Activated CD4-positive, CD25-positive, alpha-beta regulatory T cell treated with anti-CD3 and anti-CD28 coated beads, Interleukin-2, amount 50 U/mL, for 16 hours (primary cell): ENCODE data around the gene GALNT4.

Source experiments
- DNase-seq: peaks from one replicate; pipeline ENCODE4 v3.0.0-alpha.2; 2020; ENCODE audit warnings: low read depth, low spot score

The GALNT4 gene

DNA sequence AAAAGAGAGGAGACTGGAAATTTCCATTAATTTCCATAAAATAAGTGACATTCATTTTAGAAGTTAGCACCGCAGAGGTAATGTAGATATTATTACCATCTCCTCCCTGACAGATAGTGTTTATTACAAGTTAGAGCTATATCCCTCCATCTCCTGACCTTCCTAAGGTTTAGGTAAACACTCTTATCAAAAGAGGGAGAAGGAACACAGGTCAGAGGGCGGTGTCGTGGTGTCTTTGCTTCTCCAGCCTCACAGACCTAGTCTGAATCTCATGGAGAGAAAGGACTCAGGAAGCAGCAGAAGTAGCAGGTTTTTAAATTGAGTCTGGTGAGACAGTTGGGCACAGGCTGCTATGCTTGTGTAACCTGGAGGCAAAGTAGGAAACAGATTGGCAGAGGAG lies 12.8 kb upstream of the GALNT4 start:
- no peak for DNase-seq

DNA sequence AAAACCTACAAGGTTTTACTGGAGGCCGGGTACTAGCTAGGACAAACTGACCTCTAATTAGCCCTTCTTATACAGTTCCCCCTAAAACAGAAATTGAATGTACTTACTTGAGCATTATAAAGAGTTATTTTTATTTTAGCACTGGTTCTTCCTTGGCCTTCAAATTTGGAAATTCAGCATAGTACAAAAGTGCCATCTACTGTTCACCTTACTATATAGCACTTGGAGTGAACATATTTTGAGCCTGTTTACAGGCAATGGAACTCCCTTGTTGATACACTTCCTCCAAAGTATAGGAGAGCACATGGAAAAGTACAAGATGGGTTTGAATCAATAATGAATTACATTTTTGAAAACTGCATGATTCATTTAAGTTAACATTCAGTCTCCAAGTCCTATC lies 5.1 kb upstream of the GALNT4 start:
- no peak for DNase-seq

DNA sequence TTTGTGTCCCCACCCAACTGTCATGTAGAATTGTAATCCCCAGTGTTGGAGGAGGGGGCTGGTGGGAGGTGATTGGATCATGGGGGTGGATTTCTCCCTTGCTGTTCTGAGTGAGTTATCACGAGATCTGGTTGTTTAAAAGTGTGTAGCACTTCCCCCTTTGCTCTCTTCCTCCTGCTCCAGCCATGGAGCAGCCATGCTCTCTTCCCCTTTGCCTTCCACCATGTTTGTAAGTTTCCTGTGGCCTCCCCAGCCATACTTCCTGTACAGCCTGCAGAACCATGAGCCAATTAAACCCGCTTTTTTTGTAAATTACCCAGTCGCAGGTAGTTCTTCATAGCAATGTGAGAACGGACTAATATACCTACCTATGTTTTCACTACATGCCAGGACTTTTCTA lies 3.8 kb upstream of the GALNT4 start:
- DNase-seq, result no peak

DNA sequence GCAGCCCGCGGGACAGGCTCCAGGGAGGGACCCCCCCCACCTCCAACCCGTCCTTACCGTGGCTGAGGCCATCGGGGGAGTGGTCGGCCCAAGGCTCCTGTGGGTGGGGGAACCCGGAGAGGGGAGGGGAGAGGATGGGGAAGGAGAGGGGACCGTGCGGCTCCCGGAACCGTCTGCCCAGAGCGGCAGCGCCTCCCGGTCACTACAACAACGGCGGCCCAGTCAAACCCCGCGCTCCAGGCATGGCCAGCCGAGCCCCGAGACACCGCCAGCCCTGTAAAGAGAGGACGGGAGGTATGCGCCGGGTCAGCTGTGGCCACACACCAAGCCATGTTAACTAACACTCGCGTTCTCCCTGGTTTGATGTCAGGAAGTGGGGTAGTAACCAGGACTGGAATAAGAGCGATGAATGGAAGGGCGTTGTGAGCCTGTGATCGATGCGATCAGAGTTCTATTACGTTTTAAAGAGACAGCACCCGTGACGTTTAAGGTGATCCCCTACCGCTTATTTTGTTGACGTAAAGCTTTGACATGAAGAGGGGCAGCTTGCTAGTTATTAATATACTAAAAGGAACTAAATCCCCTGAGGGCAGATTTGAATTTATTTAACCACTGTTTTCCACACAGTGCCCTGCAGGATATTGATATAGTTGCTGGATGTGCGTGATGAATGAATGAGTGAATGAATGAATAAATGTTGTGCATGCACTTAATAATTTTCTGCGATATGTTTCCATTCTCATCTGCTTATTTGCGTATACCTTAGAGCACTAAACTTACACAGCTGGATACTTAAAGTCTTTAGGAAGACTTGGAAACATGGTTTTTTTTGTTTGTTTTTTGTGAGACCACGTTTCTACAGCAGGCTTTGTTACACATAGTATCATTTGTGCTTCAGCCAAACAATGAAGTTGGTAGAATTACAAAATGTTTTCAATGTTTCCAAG lies 1.5 kb upstream of the GALNT4 start, which contains the start of gene POC1B:
Gene POC1B (minus strand): TSS at position 224 of the 947 bp plus-strand sequence. CDS start 152 bp downstream, at position 72.
- peak; percentile 19 for DNase-seq

DNA sequence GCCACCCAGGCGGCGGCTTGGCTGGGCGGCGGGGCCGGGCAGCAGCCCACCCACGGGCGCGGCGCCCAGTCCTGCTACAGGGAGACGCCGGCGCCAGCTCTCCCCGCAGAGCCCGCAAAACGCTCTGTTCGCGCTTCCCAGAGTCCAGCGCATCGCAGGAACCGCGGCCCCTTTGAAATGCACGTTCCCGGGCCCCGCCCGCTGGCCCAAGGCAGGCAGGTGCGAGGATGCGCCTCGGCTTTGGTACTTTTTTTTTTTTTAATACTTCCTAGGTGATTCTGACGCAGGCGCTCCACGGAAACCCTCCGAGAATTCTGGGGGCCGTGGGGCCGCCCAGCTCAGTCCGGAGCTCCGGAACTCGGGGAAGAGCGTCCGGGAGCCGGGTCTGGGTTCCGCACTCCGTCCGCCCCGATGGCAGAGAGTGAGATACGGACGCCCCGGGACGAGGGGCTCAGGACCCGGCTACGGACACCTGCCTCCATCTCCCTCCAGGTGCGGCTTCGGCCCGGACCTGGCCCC lies 768 bp upstream of the GALNT4 start:
- peak; percentile 1 for DNase-seq

DNA sequence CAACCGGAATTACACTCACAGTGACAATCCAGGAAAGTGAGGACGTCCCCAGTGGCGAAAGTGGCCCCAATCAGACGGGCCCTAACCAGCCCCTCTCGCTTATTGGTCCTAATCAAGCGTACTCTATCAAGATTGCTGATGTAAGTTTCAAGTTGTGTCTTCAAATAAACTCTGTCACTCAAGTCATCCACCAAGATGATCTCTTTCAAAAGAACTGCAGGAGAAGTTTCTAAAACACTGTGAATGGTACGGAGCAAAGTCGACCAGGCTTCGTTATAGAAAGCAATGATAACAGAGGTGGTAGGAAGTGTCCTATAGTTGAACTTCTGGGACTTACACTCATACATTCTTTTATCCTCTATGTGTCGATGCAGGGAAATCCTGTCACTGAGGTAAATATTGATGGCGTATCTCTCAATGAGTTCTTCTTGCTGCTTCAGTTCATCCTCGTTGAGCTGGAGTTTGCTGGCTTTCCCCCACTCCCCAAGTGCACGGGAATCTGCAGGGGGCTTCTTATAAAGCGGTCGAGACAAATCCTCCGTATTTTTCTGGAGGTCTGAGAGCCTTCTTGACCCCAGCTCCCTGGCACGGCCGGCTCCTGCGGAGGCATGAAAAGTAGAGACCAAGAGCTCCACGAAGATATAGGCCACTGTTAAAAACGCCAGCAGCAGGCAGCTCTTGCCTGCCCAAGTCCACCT lies 604 bp downstream of the GALNT4 start:
- DNase-seq, result no peak

DNA sequence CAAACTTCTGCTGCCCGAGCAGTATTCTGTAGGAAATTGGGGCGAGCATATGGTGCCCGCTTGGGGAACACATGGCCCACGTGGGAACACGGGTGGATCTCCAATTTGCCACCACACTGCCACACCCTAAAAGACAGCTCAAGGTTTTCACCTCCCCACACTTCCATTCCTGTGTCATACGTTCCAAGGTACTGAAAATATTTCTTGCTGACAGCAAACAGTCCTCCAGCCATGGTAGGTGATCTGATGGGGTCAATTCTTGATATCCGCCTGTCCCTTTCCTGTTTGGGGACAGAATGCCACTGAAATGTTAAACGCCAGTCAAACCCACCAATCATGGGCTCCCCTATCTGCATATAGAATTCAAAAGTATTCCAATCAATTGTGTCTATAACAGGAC lies 1.2 kb downstream of the GALNT4 start:
- DNase-seq, result no peak

DNA sequence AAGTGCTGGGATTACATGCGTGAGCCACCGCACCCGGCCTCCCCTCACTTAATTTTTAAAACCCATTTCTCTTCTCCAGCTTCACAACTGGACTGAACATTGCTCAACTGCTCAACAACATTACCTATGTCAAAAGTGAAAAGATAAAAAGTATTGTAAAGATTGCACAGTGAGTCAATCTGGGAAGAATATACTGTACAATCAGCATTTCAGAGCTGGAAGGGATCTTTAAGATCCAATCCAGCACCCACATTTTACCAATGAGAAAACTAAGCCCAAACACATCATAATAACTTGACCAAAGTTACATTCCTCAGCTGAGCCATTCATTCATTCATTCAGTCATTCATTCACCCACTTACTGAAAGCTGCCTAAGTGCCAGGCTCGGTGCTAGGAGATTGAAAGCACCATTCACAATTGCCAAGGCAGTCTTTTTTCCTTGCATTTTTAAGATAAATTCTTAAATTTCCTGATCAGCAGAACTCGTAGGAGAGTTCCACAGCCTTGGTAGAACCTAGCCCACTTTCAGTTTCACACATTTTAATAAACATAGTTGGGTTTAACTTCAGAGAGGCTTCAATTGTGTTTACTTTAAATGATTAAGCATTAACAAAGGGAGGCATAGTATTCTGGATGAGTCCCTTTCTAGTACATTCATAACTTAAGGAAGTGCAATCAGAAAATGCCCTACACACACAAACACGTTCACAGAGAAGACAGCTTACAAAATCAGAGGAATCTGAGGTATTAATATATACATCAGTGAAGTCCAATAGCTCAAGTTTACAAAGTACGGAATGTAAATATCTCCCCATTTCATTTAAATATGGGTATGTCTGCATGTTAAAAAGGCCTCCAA lies 3.0 kb downstream of the GALNT4 start:
- DNase-seq, result no peak

DNA sequence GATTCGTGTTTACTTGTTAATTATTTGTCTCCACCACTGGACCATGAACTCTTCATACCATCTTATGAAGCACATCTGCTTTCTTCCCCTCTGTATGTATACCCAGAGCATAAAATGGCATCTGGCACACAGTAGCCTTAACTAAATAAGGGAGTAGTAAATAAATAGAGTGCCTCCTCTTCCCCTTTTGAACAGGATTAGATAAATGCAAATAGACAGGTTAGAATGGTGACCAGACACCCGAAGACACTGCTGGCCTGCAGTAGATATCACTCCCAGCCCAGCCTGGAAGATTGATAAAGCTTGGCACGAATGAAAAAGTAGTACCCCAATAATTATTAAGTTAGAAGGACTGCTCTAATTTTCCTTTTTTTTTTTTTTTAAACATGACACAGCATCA lies 6.9 kb downstream of the GALNT4 start:
- no peak for DNase-seq

DNA sequence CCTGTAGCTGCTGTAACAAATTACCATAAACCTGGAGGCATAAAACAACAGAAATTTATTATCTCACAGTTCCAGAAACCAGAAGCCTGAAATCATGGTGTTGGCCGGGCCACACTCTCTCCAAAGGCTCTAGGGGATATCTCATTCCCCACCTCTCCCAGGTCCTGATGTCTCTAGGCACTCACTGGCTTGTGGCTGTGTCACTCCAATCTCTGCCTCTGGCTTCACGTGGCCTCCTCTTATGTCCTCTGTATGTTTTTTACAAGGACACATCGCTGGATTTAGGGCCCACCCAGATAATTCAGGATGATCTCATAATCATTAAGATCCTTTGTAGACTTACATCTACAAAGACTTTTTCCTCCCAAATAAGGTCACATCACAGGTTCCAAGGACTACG lies 8.0 kb downstream of the GALNT4 start:
- no peak for DNase-seq

DNA sequence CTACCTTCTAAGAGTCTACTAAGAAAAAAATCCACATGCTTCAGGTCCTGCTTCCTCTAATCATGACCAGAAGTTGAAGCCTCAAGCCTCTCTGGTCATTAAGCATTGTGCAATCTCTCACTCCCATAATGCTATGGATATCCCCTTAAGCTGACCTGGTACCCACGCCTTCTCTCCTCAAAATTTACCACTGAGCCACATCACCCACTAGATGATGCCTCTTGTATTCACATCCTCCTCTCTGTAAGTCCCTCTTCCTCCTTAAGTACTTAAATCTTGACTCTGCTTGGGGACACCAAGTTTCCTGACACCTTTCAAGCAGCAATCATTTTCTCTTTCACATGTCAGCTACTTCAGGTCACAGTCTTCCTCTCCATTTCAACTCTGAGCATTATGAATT lies 9.8 kb downstream of the GALNT4 start:
- no peak for DNase-seq

DNA sequence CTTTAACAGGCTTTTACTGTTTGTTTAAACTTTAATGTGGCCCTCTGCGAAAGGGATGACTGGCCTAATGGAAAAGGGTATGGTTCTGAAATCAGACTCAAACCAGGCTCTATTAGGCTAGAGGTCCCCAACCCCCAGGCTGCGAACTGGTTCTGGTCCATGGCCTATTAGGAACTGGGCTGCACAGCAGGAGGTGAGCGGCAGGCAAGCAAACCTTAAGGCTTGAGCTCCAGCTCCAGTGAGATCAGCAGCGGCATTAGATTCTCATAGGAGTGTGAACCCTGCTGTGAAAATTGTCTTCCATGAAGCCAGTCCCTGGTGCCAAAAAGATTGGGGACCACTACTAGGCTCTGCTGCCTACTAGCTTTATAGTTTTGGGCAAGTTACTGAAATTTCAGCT lies 11.1 kb downstream of the GALNT4 start:
- DNase-seq, result no peak

DNA sequence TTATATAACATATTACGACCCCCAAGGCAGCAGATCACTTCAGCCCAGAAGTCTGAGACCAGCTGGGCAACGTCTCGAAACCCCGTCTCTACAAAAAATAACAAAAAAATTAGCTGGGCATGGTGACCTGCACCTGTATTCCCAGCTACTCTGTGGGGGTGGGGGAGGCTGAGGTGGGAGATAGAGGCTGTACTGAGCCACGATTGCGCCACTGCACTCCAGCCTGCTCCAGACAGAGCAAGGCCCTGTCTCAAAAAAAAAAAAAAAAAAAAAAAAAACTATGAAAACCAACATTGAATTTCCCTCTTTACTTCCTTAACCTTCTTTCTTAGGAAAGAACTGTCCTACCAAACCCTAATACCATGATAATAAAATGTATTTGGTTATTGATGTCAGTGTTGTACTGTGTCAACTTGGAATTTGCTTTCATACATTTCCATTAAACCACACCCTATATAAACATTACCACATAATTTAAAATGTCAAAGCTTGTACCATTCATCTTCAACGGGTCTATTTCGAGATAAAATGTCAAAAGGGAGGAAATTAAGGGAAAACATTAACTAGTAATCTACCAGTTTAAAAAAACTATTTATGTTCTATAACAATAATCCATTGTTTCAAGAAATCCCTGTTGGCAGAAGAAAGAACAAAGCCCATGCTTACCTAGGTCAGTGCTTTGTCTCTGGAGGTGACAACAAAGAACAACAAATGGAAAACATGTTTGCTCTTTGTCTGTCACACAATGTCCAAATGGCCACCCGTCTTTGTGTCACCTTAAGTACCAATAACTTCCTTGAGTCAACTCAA lies 17.4 kb downstream of the GALNT4 start:
- no peak for DNase-seq

DNA sequence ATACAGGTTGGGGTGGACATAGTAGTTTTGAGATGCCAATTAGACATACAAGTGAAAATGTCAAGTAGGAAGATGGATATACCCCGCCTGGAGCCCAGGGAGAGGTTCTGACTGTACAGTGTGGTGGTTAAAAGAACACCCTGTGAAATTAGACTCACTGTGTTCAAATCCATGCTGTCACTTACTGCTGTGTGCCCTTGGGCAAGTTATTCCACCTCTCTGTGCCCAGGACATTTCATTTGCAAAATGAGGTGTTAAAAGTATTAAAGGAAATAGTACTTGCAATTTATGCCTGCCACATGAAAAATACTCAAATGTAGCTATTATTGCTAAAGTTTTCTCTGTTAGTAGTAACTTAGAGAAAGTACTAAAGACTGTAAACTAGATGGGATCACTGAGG lies 18.5 kb downstream of the GALNT4 start:
- no peak for DNase-seq

DNA sequence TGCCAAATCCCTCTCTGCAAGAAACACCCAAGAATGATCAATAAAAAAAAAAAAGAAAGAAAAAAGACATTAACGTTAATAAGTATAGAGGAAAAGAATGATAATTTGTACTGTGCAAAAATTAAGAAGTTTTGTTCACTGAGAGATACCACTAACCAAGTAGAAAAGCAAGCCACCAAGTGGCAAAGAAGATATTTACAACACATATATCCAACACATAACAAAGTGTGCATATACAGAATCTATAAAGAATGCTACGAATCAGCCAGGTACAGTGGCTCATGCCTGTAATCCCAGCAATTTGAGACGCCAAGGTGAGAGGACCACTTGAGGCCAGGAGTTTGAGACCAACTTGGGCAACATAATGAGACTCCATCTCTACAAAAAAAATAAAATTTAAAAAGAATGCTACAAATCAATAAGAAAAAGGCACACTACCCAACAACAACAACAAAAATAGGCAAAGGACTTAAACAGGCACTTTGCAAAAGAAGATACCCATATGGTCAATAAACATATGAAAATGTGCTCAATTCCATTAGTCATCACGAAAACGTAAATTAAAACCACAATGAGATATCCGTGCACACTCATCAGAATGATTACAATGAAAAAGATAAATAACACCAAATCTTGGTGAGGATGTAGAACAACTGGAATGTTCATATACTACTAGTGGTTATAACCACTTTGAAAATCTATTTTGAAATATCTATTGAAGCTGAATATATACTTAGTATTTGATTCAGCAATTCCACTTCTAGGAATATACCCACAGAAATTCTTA lies 19.8 kb downstream of the GALNT4 start:
- DNase-seq, result no peak

DNA sequence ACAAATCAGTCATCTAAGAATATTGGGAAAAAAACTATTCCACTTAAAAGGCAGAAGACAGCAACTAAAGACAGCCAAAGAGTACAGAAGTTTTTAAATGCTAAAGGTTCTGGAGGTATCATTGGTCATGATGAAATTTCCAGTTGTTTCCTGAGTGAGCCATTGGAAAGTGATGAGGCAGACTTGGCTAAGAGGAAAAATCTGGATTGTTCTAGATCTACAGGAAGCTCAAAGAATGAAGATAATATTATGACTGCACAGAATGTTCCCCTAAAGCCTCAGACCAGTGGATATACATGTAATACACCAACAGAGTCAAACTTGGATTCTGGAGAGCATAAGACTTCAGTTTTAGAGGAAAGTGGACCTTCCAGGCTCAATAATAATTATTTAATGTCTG lies 22.8 kb downstream of the GALNT4 start:
- DNase-seq, result no peak

DNA sequence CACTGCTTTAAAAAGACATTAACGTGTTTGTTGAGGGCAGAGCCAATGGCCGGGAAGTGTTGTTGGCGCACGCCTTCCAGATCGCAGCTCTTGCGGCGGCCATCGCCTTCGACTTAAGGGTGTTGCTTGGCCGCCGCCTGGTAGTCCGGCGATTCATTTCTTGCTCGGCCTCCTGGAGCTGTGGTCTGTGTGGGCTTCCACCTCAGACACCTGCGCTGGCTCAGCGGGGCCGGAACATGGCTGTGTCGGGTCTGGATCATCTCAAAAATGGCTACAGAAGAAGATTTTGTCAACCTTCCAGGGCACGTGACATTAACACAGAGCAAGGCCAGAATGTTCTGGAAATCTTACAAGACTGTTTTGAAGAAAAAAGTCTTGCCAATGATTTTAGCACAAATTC lies 24.7 kb downstream of the GALNT4 start:
- DNase-seq, result no peak

DNA sequence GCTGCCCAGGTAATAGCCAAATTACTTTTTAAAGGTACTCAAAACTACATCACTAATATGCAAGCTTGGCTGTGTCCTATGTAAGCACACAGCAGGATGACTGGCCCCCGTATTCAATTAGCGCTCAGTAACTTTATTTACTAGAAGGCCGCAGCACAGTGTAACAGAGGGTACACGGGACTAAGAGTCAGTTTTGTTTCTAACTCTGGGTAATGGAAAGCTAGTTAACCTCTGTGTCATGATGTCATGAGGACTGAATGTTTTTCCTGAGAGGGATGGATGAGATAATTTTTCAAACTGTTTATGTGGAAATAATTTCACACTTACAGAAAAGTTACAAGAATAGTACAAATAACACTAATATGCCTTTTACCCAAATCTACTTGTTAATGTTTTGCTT lies 27.1 kb downstream of the GALNT4 start:
- no peak for DNase-seq

DNA sequence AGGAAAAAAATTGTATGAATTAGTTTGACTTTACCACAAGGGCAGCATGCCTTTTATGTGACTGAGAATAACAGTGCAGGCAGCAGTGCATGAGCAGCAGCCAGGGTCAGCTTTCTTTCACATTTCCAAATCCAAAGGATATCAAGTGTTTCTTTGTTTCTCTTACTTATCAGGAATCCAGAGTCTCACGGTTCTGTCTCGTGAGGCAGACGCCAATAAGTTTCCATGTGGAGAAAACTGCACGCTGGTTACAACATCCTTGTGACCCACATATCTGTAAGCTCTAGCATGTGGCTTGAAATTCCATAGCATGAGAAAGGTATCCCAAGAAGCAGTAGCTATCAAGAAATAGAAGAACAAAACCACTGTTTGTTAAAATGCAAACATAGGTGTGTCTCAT lies 27.6 kb downstream of the GALNT4 start:
- DNase-seq, result no peak
